Liver (tissue), 9 donors: ENCODE data around the gene HS1BP3. TPM values are rescaled to one million over a fixed set of nuclear protein-coding genes. Genes with fewer than 3 reads are reported as not detected.

Source experiments
- DNase-seq: peaks from one replicate; pipeline ENCODE4 v3.0.0-alpha.2; 2017; ENCODE audit warnings: low spot score
- H3K27ac ChIP-seq, 2 donors: one replicate each; pipeline ENCODE4 v1.7.0; 2013; ENCODE audit warnings: inconsistent platforms in 2 of 2, low read length in 2 of 2, control low read depth in 1 of 2, low read depth in 1 of 2, mild to moderate bottlenecking in 1 of 2
- H3K27me3 ChIP-seq, 4 donors: one replicate each; pipeline versions ENCODE4 v1.6.1 to v1.7.0; 2013; ENCODE audit warnings: low read length in 3 of 4, inconsistent platforms in 1 of 4, mild to moderate bottlenecking in 1 of 4, moderate library complexity in 1 of 4; ENCODE audit not compliant: control insufficient read depth in 4 of 4, insufficient read depth in 4 of 4
- H3K36me3 ChIP-seq, 4 donors: one replicate each; pipeline versions ENCODE4 v1.6.1 to v1.7.0; 2013; ENCODE audit warnings: low read length in 3 of 4, mild to moderate bottlenecking in 3 of 4, low read depth in 1 of 4, moderate library complexity in 1 of 4; ENCODE audit not compliant: control insufficient read depth in 4 of 4, insufficient read depth in 3 of 4
- H3K4me1 ChIP-seq, 4 donors: one replicate each; pipeline versions ENCODE4 v1.6.1 to v1.7.0; 2013; ENCODE audit warnings: low read length in 3 of 4, mild to moderate bottlenecking in 3 of 4, moderate library complexity in 1 of 4; ENCODE audit not compliant: control insufficient read depth in 4 of 4, insufficient read depth in 4 of 4
- H3K4me3 ChIP-seq, 3 donors: one replicate each; pipeline versions ENCODE4 v1.6.1 to v1.7.0; 2013; ENCODE audit warnings: low read length in 3 of 3, control low read depth in 1 of 3, low read depth in 1 of 3, mild to moderate bottlenecking in 1 of 3
- H3K9ac ChIP-seq, 2 donors: one replicate each; pipeline ENCODE4 v1.7.0; 2013; ENCODE audit warnings: low read length in 2 of 2, mild to moderate bottlenecking in 2 of 2, moderate library complexity in 2 of 2, control low read depth in 1 of 2, low read depth in 1 of 2
- H3K9me3 ChIP-seq, 4 donors: one replicate each; pipeline versions ENCODE4 v1.6.1 to v1.7.0; 2013; ENCODE audit warnings: low read length in 3 of 4; ENCODE audit not compliant: control insufficient read depth in 4 of 4
- ATF3 ChIP-seq: IDR thresholded peaks from 2 replicates; pipeline ENCODE4 v1.6.1; 2016; ENCODE audit warnings: antibody characterized with exemption
- CTCF ChIP-seq: fragments of 150-350 bp; IDR thresholded peaks from 2 replicates; pipeline ENCODE4 v1.5.1; 2017; ENCODE audit warnings: improper control_type of control experiment, low read depth, low read length; ENCODE audit not compliant: missing input control
- EGR1 ChIP-seq, 2 donors: IDR thresholded peaks; 2 replicates each; pipeline ENCODE4 v1.6.1; 2016 to 2018; ENCODE audit warnings: antibody characterized with exemption in 2 of 2, low read depth in 2 of 2
- FOXA1 ChIP-seq: IDR thresholded peaks from 2 replicates; pipeline ENCODE4 v1.6.1; 2016; ENCODE audit warnings: antibody characterized with exemption
- FOXA2 ChIP-seq: IDR thresholded peaks from 2 replicates; pipeline ENCODE4 v1.6.1; 2016; ENCODE audit warnings: antibody characterized with exemption
- GABPA ChIP-seq, 2 donors: IDR thresholded peaks in 1 of 2; conservative IDR thresholded peaks in 1 of 2; 2 replicates each; pipeline ENCODE4 v1.6.1; 2016; ENCODE audit warnings: antibody characterized with exemption in 2 of 2, mild to moderate bottlenecking in 1 of 2, moderate library complexity in 1 of 2
- HNF4A ChIP-seq, 2 donors: conservative IDR thresholded peaks; 2 replicates each; pipeline ENCODE4 v1.6.1; 2016; ENCODE audit warnings: antibody characterized with exemption in 2 of 2, mild to moderate bottlenecking in 2 of 2
- HNF4G ChIP-seq: IDR thresholded peaks from 2 replicates; pipeline ENCODE4 v1.6.1; 2016; ENCODE audit warnings: antibody characterized with exemption
- JUND ChIP-seq, 2 donors: IDR thresholded peaks; 2 replicates each; pipeline ENCODE4 v1.6.1; 2016; ENCODE audit warnings: antibody characterized with exemption in 2 of 2
- MAX ChIP-seq: IDR thresholded peaks from 2 replicates; pipeline ENCODE4 v1.6.1; 2016; ENCODE audit warnings: antibody characterized with exemption
- NR2F2 ChIP-seq: IDR thresholded peaks from 2 replicates; pipeline ENCODE4 v1.6.1; 2016; ENCODE audit warnings: antibody characterized with exemption
- RAD21 ChIP-seq, 2 donors: IDR thresholded peaks; 2 replicates each; pipeline ENCODE4 v1.6.1; 2016; ENCODE audit warnings: antibody characterized with exemption in 2 of 2, mild to moderate bottlenecking in 2 of 2
- REST ChIP-seq: IDR thresholded peaks from 2 replicates; pipeline ENCODE4 v1.6.1; 2016; ENCODE audit warnings: antibody characterized with exemption, mild to moderate bottlenecking
- RXRA ChIP-seq, 2 donors: IDR thresholded peaks; 2 replicates each; pipeline ENCODE4 v1.6.1; 2017 to 2018; ENCODE audit warnings: antibody characterized with exemption in 2 of 2, mild to moderate bottlenecking in 1 of 2
- SP1 ChIP-seq: IDR thresholded peaks from 2 replicates; pipeline ENCODE4 v1.6.1; 2018; ENCODE audit warnings: antibody characterized with exemption, mild to moderate bottlenecking
- TAF1 ChIP-seq: conservative IDR thresholded peaks from 2 replicates; pipeline ENCODE4 v1.6.1; 2016; ENCODE audit warnings: antibody characterized with exemption, mild to moderate bottlenecking
- ZBTB33 ChIP-seq: IDR thresholded peaks from 2 replicates; pipeline ENCODE4 v1.6.1; 2016; ENCODE audit warnings: antibody characterized with exemption
- WGBS: extraction: QIAGEN DNeasy Blood & Tissue Kit; methylation state at CpG from one replicate; pipeline ENCODE4 v1.1.7; 2013; 5-methylcytosine and 5-hydroxymethylcytosine counted together
- polyA plus RNA-seq, 2 donors: library from polyadenylated mRNA; stranded (reverse) in 1 of 2; unstranded in 1 of 2; fragments of 200-250 nt in 1 of 2; fragments of >200 nt in 1 of 2; fragmentation: Nextera tagmentation in 1 of 2; extraction: Ambion mirVana in 1 of 2; gene quantifications; one replicate each; pipeline versions ENCODE4 v1.2.1 to v1.2.3, GENCODE V29; 2013 to 2015
- total RNA-seq, 2 donors: library from RNA; depleted of rRNA; stranded (reverse); fragments of >200 nt; gene quantifications; one replicate each; pipeline ENCODE4 v1.2.3, GENCODE V29; 2014
- donor health status: healthy.
- donor health status: healthy.
- donor health status: healthy.
- donor health status: healthy.
- donor health status: healthy.

Gene HS1BP3
- total and polyA plus RNA-seq, 4 donors: 7.7 to 15.4 (median 10.9) TPM

- peaks cover 0 to 11% (median 6%) of the 10 kb centered on the region in 4 donors for H3K36me3 ChIP-seq
- H3K9me3 ChIP-seq: no peaks in the 10 kb centered on the region
- WGBS: 86% methylated on average over 14 of the region's 14 CpGs
- H3K4me1 ChIP-seq: peaks cover 4 to 24% (median 12%) of the 10 kb centered on the region in 4 donors
- H3K27ac ChIP-seq: no peak overlapping the region
- TF ChIP-seq JUND (IDR thresholded peaks at IDR 0.05) (no peak), TAF1 (no peak), EGR1 (IDR thresholded peaks at IDR 0.05; ENCODE audit: low read depth in 2 of 2) (no peak), ATF3 (no peak), FOXA2 (no peak), CTCF (no peak), FOXA1 (no peak), MAX (no peak), REST (no peak), HNF4A (conservative IDR thresholded peaks at IDR 0.05) (no peak), SP1 (no peak), NR2F2 (no peak), ZBTB33 (no peak), RAD21 (IDR thresholded peaks at IDR 0.05) (no peak), HNF4G (no peak), RXRA (IDR thresholded peaks at IDR 0.05) (no peak), GABPA (IDR thresholded peaks at IDR 0.05 in 1 of 2, conservative IDR thresholded peaks at IDR 0.05 in 1 of 2) (no peak)
- H3K9ac ChIP-seq: no peak overlapping the region
- no peak for DNase-seq
- no peak overlapping the region for H3K4me3 ChIP-seq
- H3K27me3 ChIP-seq: no peaks in the 10 kb centered on the region
These were observed 10.3 kb downstream of the HS1BP3 start for GRCh38 chr2:20640411-20641122.
